Skeletal muscle satellite cell (primary cell): Measurements from ENCODE around the gene SSNA1.
A peak's percentile ranks its signal among the peaks of the same experiment; 100 is the strongest.

ENCODE experiments used
- H3K27me3 ChIP-seq: 2 replicates; pipeline ENCODE4 v1.7.0; 2013; ENCODE audit warnings: low read length; ENCODE audit not compliant: control insufficient read depth, insufficient read depth
- H3K36me3 ChIP-seq: 2 replicates; pipeline ENCODE4 v1.7.0; 2013; ENCODE audit warnings: mild to moderate bottlenecking, control low read depth, low read length; ENCODE audit not compliant: insufficient read depth
- H3K4me1 ChIP-seq: 2 replicates; pipeline ENCODE4 v1.7.0; 2013; ENCODE audit warnings: low read length; ENCODE audit not compliant: control insufficient read depth, insufficient read depth
- H3K4me2 ChIP-seq: 2 replicates; pipeline ENCODE4 v1.7.0; 2013; ENCODE audit warnings: mild to moderate bottlenecking, low read length
- H3K4me3 ChIP-seq: 2 replicates; pipeline ENCODE4 v1.7.0; 2013; ENCODE audit warnings: low read length
- H3K9ac ChIP-seq: 2 replicates; pipeline ENCODE4 v1.7.0; 2013; ENCODE audit warnings: mild to moderate bottlenecking, low read depth, low read length, moderate library complexity
- H3K9me3 ChIP-seq: replicated peaks from 2 replicates; pipeline ENCODE4 v1.7.0; 2013; ENCODE audit warnings: mild to moderate bottlenecking, control low read depth, low read length

The SSNA1 gene

GRCh38 chr9:137215196-137215986 lies 26.9 kb downstream of the SSNA1 start:
- Histone ChIP-seq H3K9me3 (no peaks in the 10 kb centered on the region), H3K4me2 (no peak overlapping the region), H3K4me1 (peaks cover 29% of the 10 kb centered on the region), H3K4me3 (no peak overlapping the region), H3K27me3 (no peaks in the 10 kb centered on the region), H3K9ac (no peak overlapping the region), H3K36me3 (peaks cover 5% of the 10 kb centered on the region)

- H3K4me3 ChIP-seq, result no peak overlapping the region
- H3K4me1 ChIP-seq, result peaks cover 29% of the 10 kb centered on the region
- H3K36me3 ChIP-seq, result peaks cover 5% of the 10 kb centered on the region
- peak overlapping the region; percentile 76 for H3K4me2 ChIP-seq
- H3K9ac ChIP-seq, result no peak overlapping the region
- no peaks in the 10 kb centered on the region for H3K27me3 ChIP-seq
- no peaks in the 10 kb centered on the region for H3K9me3 ChIP-seq
Measured at GRCh38 chr9:137216188-137216965, 27.9 kb downstream of the SSNA1 start.

GRCh38 chr9:137217276-137218211 lies 29.1 kb downstream of the SSNA1 start:
- Histone ChIP-seq H3K9me3 (no peaks in the 10 kb centered on the region), H3K27me3 (no peaks in the 10 kb centered on the region), H3K4me3 (peak overlapping the region; percentile 53), H3K9ac (peak overlapping the region; percentile 54), H3K4me2 (peak overlapping the region; percentile 76), H3K4me1 (peaks cover 29% of the 10 kb centered on the region), H3K36me3 (peaks cover 5% of the 10 kb centered on the region)

DNA sequence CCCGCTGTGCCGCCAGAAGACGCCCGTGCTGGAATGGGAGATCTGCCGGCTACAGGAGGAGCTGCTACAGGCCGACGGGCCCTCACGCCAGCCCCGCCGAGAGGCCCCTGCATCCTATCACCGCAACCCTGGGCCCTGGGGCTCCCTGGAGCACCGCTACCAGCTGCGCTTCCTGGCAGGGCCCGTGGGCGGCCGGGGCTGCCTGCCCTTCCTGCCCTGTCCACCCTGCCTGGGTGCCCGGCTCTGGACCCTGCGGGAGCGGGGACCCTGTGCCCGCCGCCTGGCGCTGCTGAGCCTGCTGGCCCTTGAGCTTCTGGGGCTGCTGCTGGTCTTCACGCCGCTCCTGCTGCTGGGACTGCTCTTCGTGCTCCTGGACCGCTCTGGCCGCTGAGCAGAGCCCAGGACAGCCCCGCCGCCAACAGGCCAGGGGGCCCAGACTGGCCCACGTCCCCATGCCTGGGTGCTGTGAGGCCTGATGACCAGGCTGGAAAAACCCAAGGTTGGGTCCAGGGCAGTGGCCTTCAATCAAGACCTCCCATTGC lies 29.8 kb downstream of the SSNA1 start:
- H3K4me3 ChIP-seq, result no peak overlapping the region
- H3K36me3 ChIP-seq, result peaks cover 5% of the 10 kb centered on the region
- peaks cover 36% of the 10 kb centered on the region for H3K4me1 ChIP-seq
- H3K9me3 ChIP-seq, result no peaks in the 10 kb centered on the region
- no peak overlapping the region for H3K9ac ChIP-seq
- peak overlapping the region; percentile 32 for H3K4me2 ChIP-seq
- no peaks in the 10 kb centered on the region for H3K27me3 ChIP-seq

DNA sequence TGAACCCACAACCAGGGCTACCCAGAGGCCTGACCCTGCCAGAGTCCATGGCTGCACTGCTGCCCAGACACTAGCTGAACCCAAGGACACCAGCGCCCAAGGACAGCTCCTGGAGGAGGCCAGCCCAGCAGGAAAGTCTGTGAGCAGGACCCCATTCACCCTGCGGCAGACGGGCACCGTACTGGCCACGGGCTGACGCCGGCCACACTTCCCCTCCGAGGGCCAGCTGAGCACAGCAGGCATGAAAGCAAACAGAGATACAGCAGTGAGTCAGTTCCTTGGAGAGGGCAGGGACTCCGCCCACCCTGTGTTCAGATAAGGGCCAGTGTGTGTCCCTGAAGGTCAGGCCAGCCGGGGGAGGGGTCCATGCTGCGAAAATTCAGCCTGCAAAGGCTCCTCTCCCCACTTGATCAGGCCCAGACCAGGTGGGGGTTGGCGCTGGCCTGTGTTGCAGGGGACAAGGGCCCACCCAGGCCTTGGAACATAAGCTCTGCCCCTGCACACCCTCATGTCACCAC lies 30.3 kb downstream of the SSNA1 start:
- no peaks in the 10 kb centered on the region for H3K27me3 ChIP-seq
- H3K4me3 ChIP-seq, result no peak overlapping the region
- H3K9ac ChIP-seq, result no peak overlapping the region
- peak overlapping the region; percentile 32 for H3K4me2 ChIP-seq
- H3K36me3 ChIP-seq, result peaks cover 5% of the 10 kb centered on the region
- H3K9me3 ChIP-seq, result no peaks in the 10 kb centered on the region
- peaks cover 38% of the 10 kb centered on the region for H3K4me1 ChIP-seq

DNA sequence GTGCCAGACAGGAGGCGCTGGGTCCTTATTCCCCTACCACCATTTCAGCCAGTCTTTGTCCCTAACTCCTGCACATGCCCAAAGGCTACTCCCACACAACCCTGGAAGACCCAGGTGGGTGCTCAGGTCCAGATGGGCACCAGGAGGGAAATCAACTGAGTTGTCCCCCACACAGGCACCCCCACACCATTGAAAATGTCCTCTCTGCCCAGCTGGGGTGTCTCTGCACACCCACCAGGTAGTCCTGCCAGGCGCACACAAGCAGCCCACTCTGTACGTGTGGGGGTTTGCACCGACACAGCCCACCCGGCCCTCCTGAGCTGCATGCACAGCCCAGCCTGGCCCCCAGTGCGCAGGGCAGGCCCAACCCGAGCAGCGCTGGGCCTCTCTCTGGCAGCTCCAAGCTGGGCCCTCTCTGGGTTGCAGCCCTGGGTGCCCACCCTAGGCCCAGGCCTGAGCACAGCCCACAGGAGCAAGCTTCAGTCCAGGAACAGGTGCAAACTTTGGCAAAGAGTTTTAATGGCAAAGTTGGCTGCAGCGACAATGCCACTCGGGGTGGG lies 31.4 kb downstream of the SSNA1 start:
- H3K9me3 ChIP-seq, result no peaks in the 10 kb centered on the region
- H3K27me3 ChIP-seq, result no peaks in the 10 kb centered on the region
- H3K4me2 ChIP-seq, result no peak overlapping the region
- peaks cover 46% of the 10 kb centered on the region for H3K4me1 ChIP-seq
- no peak overlapping the region for H3K9ac ChIP-seq
- no peak overlapping the region for H3K4me3 ChIP-seq
- H3K36me3 ChIP-seq, result peaks cover 2% of the 10 kb centered on the region

DNA sequence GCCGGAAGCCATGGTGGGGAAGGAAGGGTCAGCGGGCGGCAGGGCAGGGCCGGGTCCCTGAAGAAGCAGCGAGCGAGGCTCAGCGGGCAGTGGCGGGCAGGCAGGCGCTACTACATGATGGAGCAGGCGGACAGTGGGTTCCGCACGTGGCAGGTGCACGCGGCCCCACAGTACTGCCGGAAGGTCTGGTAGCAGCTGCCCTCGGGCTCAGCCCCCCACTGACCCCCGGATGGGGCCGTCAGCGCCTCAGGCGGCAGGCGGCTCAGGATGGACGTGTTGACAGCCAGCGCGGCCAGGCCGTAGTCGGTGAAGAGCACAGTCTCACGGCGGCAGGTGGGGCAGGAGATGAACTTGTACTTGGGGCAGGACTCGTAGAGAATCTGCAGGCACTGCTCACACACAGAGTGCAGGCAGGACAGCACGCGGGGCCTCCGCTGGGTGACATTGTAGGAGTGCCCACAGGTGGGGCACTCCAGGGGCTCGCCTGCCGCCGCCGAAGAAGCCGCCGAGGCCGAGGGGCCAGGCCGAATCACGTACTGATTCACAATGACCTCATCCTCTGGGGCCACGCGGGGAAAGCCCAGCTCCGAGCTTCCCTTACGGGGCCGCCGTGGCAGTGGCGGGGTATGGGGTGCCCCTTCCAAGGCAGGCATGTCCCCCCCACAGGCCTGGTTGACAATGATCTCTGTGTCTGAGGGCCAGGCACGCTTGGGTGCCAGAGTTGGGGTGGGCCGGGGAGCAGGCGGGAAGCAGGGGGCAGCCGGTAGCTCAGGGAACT lies 32.0 kb downstream of the SSNA1 start:
- Histone ChIP-seq H3K36me3 (no peaks in the 10 kb centered on the region), H3K4me1 (peaks cover 52% of the 10 kb centered on the region), H3K4me3 (no peak overlapping the region), H3K9me3 (no peaks in the 10 kb centered on the region), H3K9ac (no peak overlapping the region), H3K4me2 (no peak overlapping the region), H3K27me3 (no peaks in the 10 kb centered on the region)

GRCh38 chr9:137221095-137221505 lies 32.6 kb downstream of the SSNA1 start:
- Histone ChIP-seq H3K4me2 (no peak overlapping the region), H3K9ac (no peak overlapping the region), H3K27me3 (no peaks in the 10 kb centered on the region), H3K9me3 (no peaks in the 10 kb centered on the region), H3K36me3 (no peaks in the 10 kb centered on the region), H3K4me3 (no peak overlapping the region), H3K4me1 (peaks cover 55% of the 10 kb centered on the region)

GRCh38 chr9:137221506-137222111 lies 33.1 kb downstream of the SSNA1 start:
- H3K27me3 ChIP-seq, result no peaks in the 10 kb centered on the region
- H3K9me3 ChIP-seq, result no peaks in the 10 kb centered on the region
- H3K4me3 ChIP-seq, result peak overlapping the region; percentile 59
- H3K4me1 ChIP-seq, result peaks cover 56% of the 10 kb centered on the region
- peak overlapping the region; percentile 89 for H3K4me2 ChIP-seq
- H3K36me3 ChIP-seq, result no peaks in the 10 kb centered on the region
- no peak overlapping the region for H3K9ac ChIP-seq
